GM18526 (cell line): ENCODE results near the gene PAK6.

ENCODE experiments used
- POLR2A ChIP-seq: IDR thresholded peaks from 3 replicates; pipeline ENCODE4 v1.6.1; 2011; ENCODE audit not compliant: insufficient read length; ENCODE audit errors: extremely low read depth

PAK6 gene

GRCh38 chr15:40298216-40298935, 59.5 kb downstream of the PAK6 start:
- no peak for TF ChIP-seq POLR2A

- no peak for TF ChIP-seq POLR2A
Observed at GRCh38 chr15:40300367-40300766, 61.5 kb downstream of the PAK6 start.

GRCh38 chr15:40300771-40301170, 61.9 kb downstream of the PAK6 start:
- TF ChIP-seq POLR2A: no peak

GRCh38 chr15:40301467-40302179, 62.8 kb downstream of the PAK6 start:
- TF ChIP-seq POLR2A: no peak

GRCh38 chr15:40302288-40302886, 63.5 kb downstream of the PAK6 start:
- TF ChIP-seq POLR2A: no peak

- TF ChIP-seq POLR2A: no peak
Observed at GRCh38 chr15:40302981-40303380, 64.1 kb downstream of the PAK6 start.

- no peak for TF ChIP-seq POLR2A
Observed at GRCh38 chr15:40303576-40303975, 64.7 kb downstream of the PAK6 start.

GRCh38 chr15:40305281-40305680, 66.4 kb downstream of the PAK6 start:
- TF ChIP-seq POLR2A: no peak

- TF ChIP-seq POLR2A: no peak
Observed at GRCh38 chr15:40306371-40306770, 67.5 kb downstream of the PAK6 start.

- no peak for TF ChIP-seq POLR2A
Observed at GRCh38 chr15:40306908-40307307, 68.0 kb downstream of the PAK6 start.

GRCh38 chr15:40307421-40308211, 68.8 kb downstream of the PAK6 start, which contains the start of gene PLCB2:
TSS of gene PLCB2 (minus strand) at chr15:40307935. CDS start at chr15:40307672, 263 bp downstream.
- TF ChIP-seq POLR2A: peak; percentile 85

GRCh38 chr15:40309344-40309862, 70.5 kb downstream of the PAK6 start:
- no peak for TF ChIP-seq POLR2A

- no peak for TF ChIP-seq POLR2A
Observed at GRCh38 chr15:40310001-40310959, 71.4 kb downstream of the PAK6 start.

- TF ChIP-seq POLR2A: no peak
Observed at GRCh38 chr15:40310993-40311392, 72.1 kb downstream of the PAK6 start.
